ENCODE results near the gene TNPO1. TPM values are rescaled to one million over a fixed set of nuclear protein-coding genes. Genes with fewer than 3 reads are reported as not detected.

Gene TNPO1
- total RNA-seq, 1 donor from 2014 or later, result 114 TPM

Other genes with a start within 250 kb of the TNPO1 start
- gene FCHO2, start 139.4 kb downstream of the TNPO1 start, total RNA-seq (ENCODE audit: insufficient read depth, low replicate concordance), result 38.0 TPM

All from umbilical cord (tissue), 1 donor.